GM21723 (cell line): Measurements from ENCODE around the gene FBXL16.
A peak's percentile ranks its signal among the peaks of the same experiment; 100 is the strongest.

ENCODE experiments used
- ATAC-seq: cut with Tn5 transposase; IDR thresholded peaks from one replicate; pipeline ENCODE4 v1.9.1; 2021; ENCODE audit warnings: mild to moderate bottlenecking, moderate library complexity; ENCODE audit not compliant: unreplicated experiment

Gene FBXL16

GRCh38 chr16:678858-679813 is 26.5 kb downstream of the FBXL16 start:
- ATAC-seq, result no peak

- no peak for ATAC-seq
These were observed 27.3 kb downstream of the FBXL16 start for GRCh38 chr16:678209-678857.

- ATAC-seq, result no peak
These were observed 28.0 kb downstream of the FBXL16 start for GRCh38 chr16:677316-678190.

GRCh38 chr16:676913-677312 is 28.7 kb downstream of the FBXL16 start:
- ATAC-seq, result no peak

DNA sequence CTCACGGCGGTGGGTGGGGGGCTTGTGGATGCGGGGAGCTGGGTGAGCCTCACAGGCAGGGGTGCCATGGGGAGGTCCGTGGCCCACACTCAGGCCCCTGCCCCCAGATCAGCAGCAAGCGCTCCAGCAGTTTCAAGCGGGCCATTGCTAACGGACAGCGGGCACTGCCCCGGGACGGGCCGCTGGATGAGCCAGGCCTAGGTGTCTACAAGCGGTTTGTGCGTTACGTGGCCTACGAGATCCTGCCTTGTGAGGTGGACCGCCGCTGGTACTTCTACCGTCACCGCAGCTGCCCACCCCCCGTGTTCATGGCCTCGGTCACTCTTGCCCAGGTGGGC is 29.1 kb downstream of the FBXL16 start:
- ATAC-seq, result no peak

- ATAC-seq, result no peak
These were observed 29.6 kb downstream of the FBXL16 start for GRCh38 chr16:675884-676564.

- ATAC-seq, result no peak
These were observed 30.4 kb downstream of the FBXL16 start, which contains the start of gene RHBDL1 for GRCh38 chr16:674968-675883. RHBDL1 (plus strand) TSS chr16:675671; CDS start chr16:675791, 120 bp downstream.

GRCh38 chr16:674214-674881 is 31.3 kb downstream of the FBXL16 start:
- ATAC-seq, result no peak

GRCh38 chr16:673399-673991 is 32.1 kb downstream of the FBXL16 start:
- no peak for ATAC-seq

GRCh38 chr16:672851-673250 is 32.8 kb downstream of the FBXL16 start:
- ATAC-seq, result no peak

DNA sequence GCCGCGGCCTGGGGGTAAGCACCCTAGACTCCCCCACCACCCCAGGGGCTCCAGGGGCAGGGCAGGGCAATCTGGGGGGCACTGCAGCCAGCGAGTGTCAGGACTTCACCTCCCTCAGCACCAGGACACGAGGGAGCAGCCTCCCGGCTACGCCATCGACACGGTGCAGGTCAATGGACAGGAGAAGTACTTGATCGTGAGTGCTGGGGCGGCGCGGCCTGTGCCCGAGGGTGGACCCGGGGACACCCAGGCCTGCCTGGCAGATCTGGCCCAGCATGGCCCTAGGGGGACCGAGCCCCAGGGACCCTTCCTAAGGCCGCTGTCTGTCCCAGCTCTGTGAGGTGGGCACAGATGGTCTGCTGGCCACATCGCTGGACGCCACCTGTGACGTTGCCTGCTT is 33.2 kb downstream of the FBXL16 start:
- no peak for ATAC-seq

DNA sequence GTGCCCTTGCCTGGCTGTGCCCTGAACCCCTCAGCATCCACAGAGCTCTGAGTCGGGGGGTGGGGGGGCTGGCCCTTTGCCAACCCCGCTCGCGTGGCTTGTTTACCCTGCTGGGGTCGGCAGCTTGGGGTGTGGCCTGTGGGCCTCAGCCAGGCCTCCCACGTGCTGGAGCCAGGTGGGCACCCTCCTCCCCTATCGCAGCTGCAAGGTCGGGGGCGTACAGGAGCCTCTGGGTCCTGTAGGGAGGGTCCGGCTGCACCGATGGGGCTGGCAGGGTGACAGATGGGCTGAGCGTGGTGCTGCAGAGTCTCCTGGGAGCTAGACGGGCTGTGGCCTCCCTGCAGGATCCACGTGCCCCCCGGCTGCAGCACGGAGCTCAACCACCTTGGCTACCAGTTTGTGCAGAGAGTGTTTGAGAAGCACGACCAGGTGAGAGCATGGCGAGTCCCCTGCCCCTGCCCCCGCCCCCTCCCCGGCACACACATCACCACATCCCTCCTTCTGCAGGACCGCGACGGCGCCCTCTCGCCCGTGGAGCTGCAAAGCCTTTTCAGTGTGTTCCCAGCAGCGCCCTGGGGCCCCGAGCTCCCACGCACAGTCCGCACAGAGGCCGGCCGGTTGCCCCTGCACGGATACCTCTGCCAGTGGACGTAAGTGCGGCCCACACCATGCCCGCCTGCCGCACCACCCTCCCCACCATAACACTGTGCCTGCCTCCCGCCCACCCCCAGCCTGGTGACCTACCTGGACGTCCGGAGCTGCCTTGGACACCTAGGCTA is 34.1 kb downstream of the FBXL16 start:
- ATAC-seq, result no peak

- ATAC-seq, result no peak
These were observed 34.9 kb downstream of the FBXL16 start for GRCh38 chr16:670485-671352.

DNA sequence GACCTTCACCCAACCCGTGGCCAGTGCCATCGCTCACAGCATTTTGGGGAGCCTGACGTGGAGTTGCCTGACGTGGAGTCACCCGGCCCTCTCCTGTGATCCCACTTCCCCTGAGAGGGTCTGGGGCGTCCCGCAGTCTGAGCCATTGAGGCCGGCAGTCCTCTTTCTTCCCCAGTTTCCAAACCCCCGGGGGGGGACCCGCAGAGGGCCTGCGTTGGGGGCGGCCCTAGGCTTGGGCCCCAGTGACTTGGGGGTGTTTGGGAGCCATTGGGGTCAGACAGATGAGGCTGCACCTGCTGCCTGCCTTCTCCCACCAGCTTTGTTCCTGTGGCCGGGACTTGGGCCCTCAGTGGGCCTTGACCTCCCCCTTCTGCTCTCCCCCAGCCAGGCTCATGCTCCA is 35.9 kb downstream of the FBXL16 start:
- ATAC-seq, result no peak

DNA sequence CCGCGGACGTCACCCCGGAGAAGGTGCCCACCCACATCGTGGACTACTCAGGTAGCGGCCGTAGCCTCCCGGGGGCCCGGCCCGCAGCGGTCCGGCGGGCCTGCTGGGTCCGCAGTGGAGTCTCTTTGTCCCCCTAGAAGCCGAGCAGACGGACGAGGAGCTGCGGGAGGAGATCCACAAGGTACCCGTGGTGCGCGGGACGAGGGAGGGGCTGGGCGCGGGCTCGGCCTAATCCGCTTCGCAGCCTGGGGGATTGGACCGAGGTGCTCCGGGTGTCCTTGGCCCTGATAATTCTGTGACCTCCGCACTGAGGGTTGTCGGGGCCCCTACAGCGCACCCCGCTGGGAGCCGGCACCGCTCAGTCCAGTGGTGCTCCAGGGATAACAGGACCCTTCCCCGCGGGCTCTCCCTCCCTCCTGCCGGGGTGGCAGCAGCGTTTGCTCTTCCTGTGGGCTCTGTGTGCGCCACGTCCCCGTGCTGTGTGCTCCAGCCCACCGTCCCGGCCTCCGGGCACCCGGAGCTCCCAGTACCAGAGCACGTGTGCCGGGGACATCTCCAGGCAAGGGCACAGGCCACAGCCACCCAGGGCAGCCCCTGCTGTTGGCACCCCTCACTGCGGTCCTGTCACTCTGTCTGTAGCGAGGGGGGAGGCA is 37.0 kb downstream of the FBXL16 start:
- ATAC-seq, result no peak

- peak; percentile 75 for ATAC-seq
These were observed 37.7 kb downstream of the FBXL16 start, which contains the start of gene RHOT2 for GRCh38 chr16:667780-668518. RHOT2 (plus strand) TSS chr16:668132; CDS start chr16:668200, 68 bp downstream.
